Pulmonary artery endothelial cell (primary cell): ENCODE data around the gene SDK2. TPM values are rescaled to one million over a fixed set of nuclear protein-coding genes. Genes with fewer than 3 reads are reported as not detected.
"Not testable (repeated sequence)": the region's sequence is repeated elsewhere in the genome, so short reads cannot be mapped to it uniquely, and the experiment has no call there.

ENCODE experiments used
- DNase-seq: peaks from one replicate; pipeline ENCODE4 v3.0.0-alpha.2; 2011; ENCODE audit warnings: low read depth, low spot score
- total RNA-seq: library from RNA; depleted of rRNA; stranded (reverse); fragments of >200 nt; gene quantifications from 2 replicates; pipeline ENCODE4 v1.2.3, GENCODE V29; 2014

Gene SDK2
- total RNA-seq, 1 donor from 2014 or later: under 0.01 TPM

DNA sequence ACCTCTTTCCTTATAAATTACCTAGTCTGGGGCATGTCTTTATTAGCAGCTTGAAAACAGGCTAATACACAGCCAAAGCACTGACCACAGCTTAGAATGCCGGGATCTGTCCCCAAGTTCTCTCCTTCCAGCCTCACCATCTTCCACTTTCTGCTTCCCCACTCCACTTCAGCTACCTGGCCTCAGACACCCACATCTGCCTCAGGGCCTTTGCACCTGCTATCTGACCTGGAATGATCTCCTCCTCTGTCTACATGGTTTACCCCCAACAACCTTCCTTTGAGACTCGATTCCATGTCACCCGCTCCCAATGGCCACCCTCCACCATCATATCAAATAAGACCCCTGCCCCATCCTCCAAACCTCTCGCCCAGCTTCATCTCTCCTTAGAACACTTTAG lies 179.8 kb downstream of the SDK2 start:
- DNase-seq: no peak

DNA sequence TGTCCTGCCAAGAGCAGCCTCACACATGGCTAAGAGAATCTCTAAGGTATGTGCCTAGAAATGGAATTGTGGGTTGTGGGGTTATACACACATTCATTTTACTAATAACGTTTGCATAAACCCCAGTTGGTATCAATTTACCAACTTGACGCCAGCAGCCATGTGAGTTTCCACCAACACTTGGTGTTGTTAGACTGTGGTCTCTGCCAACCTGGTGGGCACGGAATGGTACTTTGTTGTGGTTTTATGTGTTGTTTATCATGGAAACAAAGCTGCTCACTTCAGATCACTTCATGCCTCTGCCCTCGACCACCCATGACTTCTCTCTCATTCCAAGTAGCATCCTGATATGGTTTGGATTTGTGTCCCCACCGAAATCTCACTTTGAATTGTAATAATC lies 180.4 kb downstream of the SDK2 start:
- no peak for DNase-seq

DNA sequence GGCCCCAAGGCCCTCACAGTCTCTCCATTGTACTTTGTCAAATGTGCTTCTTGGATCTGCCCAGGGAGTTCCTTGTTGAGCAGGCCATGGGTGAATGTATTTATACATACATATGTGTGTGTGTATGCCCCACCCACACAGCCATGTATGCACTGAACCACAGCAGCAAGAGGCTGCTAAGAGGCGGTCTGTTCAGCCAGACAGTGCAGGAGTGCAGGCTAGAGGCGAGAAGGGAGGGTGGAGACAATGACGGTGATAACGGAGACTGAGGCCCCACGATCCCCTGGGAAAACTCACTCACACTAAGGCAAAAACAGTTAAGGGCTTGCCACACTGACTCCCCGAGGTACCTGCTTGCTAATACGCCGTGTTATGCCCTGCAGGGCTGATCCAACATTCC lies 181.4 kb downstream of the SDK2 start:
- DNase-seq: no peak

DNA sequence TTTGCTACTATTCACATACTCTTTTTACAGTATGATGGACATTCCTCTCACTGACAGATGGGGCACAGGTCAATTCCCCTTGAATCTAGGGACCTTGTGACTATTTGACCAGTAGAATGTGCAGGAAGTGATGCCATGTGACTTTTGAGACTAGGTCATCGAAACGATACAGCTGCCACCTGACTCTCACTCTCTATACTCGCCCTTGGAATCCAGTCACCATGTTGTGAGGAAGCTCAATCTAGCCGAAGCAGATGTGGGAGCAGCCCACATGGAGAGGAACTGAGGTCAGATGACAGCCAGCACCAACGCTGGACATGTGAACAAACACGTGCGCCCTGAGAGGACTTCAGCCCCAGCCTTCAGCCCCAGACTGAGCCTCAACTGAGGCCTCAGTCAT lies 184.3 kb downstream of the SDK2 start:
- DNase-seq: no peak

DNA sequence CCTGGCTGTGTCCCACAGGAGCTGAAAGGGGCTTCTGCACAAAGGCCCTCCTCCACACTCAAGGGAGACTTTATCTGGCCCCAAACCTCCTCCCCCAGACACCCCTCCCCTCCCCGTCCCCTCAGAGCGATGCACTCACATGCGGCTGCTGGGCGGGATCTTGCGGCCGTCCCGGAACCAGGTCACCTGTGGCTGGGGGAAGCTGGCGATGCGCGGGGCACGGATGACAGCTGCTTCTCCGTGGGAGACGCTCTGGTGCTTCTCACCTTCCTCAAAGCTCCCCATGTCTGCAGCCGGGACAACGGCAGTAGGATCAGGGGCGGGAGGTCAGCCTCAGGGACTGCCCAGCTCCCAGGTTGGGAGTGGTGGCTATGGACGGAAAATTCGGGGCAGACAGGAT lies 188.5 kb downstream of the SDK2 start:
- no peak for DNase-seq

DNA sequence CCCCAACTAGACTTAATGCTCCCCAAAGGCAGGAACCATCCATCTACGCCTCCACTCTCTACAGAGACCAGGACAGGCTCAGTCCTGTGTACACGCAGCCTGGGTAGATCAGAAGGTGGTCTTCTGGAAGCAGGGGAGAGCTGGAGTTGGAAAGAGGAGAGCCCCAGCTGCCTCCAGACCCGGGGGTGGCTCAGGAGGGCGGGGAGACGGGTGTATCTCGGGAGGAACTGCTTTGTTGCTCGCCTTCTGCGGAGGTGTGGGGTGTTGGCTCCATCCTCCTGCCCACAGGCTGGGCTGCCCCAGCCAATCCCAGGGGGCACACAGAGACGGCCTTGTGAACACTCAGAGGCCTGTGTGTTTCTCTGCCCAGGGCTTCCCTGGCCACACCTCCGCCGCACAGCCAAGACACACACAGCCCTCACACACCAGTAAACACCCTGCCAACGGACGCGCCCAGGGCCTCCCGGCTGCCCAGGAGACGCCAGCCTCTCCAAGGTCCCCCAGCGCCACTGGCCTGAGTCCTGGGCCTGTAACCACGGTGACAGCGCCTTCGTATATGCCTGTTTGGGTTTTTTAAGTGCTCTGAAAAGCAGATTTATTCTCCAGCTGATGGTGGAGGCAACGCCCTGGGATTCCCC lies 189.1 kb downstream of the SDK2 start:
- no peak for DNase-seq

DNA sequence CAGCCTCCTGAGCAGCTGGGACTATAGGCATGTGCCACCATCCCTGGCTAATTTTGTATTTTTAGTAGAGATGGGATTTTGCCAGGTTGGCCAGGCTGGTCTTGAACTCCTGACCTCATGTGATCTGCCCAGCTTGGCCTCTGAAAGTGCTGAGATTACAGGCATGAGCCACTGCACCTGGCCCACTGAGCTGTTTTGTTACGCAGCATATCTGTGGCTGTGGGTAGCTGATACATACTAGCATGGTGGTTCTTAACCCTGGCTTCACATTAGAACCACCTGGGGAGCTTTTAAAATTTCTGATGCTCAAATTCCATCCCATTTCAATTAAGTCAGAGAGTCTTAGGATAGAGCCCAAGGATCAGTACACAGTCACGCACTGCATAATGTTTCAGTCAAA lies 190.8 kb downstream of the SDK2 start:
- DNase-seq: not testable (repeated sequence)

DNA sequence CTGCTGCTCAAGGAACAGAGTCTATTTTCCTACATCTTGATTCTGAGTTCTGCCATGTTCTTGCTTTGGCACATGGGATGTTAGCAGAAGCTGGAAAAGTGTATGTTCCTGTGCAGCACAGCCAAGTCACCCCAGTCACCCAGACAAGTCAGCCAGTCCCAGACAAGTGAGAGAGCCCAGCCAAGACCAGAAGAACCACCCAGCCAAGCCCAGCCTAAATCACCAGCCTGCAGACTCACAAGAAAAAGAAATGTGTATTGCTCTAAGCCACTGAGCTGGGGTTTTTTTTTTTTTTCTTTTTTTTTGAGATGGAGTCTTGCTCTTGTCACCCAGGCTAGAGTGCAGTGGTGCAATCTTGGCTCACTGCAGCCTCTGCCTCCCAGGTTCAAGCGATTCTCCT lies 191.2 kb downstream of the SDK2 start:
- no peak for DNase-seq

DNA sequence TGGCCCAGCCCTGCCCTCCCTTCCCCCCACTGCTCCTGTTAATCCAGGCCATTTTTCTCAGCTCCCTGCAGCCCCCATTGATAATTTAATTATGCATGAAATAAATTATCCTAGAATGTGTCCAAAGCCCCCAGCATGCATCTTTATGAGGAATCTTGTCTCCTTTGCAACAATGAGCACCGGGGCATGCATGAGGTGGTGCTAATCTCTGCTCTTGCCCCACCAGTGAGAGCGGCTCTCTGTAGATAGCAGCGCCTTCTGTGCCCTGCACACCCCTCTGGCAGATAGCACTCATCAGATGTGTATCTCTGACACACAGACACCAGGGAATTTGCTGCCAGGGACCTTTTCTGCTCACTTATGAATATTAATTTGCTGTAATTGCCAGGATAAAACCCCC lies 192.2 kb downstream of the SDK2 start:
- DNase-seq: no peak

DNA sequence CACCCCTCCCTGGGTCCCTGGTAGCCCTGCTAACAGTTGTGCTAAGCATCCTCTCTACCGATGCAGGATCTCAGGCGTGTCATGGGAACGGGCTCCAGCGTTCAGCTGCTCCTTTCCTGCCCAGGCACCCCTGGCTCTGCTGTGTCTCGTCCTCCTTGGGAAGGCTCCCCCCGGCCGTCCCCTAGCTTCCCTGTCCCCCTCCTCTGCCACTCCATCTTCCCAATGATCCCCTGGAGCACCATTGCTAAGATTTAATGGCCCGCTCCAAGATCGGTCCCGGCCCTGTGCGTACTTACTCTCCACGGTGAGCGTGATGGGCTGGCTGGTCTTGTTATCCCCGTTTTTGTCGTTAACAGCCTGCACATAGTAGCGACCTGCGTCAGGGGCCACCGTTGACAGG lies 196.9 kb downstream of the SDK2 start:
- DNase-seq: no peak

DNA sequence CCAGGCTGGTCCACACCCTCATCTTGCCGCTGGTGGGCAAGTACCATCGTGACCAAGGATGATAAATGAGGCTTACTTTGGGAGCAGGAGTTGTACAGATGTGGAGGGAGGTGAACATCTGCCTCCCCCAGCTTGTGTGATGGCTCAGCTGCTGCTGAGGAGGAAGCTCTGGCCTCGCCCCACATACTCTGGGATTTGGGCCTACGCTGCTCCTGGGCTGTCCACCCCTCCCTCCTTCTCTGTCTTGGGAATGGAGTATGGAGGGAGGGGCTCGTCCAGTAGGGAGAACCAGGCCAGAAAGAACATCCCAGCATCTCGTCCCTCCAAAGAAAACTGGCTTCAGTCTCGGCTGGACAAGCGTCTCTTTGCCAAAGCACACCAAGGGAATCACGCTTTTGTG lies 197.6 kb downstream of the SDK2 start:
- no peak for DNase-seq

DNA sequence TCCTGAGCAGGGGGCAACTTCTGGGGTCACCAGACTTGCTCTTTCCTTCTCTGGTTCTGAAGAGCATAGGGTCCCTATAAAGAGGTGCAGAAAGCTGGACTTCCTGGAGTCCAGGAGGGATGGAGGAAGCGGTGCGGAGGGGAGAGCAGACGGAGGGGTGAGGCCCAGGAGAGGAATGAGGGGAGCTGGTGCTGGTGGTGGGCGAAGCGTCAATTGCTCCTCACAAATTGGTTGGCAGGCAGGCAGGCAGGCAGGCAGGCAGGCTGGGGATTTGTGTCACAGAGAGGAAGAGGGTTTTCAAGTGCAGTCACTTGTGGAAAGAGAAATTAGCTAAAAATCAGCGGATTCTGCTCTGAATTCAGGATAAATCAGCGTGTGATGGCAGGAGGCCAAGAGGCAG lies 198.8 kb downstream of the SDK2 start:
- DNase-seq: no peak

DNA sequence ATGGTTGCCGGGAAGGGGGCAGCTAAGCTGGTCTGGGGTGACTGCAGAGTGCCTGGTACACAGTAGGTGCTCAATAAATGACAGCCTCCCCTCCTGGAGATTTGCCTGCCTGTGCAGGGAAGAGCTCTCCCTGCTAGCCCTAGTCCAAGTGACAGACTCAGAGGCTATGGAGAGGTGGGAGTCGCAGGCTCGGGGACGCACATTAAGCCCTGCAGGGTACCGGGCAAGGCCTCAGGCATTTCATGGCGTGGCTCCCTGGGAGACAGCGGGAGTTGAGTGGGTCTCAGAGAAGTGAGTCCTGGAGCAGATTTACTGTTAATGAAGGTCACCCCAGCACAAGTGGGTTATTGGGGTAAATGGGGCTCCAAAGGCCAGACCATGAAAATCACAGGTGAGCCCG lies 200.2 kb downstream of the SDK2 start:
- no peak for DNase-seq

DNA sequence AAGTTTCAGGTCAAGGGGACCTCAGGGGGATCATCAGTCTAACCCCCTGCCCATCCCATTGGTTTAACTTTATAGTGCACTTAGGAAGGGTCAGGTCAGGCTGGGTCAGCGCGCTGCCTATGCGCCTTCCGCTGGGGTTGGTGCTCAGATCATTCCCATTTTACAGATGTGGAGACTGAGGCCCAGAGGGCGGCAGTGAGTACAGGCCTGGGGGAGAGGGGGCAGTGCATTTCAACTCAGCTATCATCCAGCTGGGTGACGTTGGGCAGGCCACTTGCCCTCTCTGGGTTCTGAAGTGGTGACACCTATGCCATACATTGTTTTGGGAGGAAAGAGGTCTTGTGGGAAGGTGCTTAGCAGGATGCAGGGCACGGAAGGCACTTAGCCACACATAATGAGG lies 204.6 kb downstream of the SDK2 start:
- no peak for DNase-seq

DNA sequence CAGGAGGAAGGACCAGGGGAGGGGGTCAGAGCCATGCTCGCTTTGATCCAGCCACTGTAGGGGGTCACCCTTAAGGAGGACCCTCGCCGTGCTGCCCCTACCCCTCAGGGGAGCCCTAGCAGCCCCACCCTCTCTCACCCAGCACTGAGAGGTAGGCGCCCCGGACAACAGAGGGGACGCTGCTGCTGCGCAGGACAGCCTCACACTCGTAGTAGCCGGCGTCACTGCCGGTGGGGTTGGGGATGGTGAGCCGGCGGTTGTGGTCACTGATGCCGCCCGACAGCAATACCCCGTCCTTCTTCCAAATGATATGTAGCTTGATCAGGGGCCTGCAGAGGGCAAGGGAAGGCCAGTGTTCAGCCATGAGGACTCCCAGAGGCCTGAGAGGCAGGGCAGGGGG lies 206.4 kb downstream of the SDK2 start:
- no peak for DNase-seq

DNA sequence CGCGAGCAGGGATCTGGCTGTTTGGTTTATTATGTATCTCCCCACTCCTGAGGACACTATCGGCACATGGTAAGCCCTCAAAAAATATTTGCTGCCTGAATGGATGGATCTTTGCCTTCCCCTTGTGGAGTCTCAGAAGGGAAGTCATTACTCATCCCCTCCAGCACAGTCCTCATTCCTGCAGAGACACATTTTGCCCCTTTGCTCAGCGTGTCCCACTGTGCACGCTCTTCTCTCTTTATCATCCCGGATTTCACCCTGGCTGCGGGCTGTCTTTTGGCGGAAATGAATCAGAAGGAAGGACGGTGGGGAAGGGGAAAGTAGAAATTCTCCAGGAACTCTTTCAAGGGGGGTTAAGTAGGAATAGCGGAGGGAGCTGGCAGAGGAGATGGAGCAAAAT lies 207.3 kb downstream of the SDK2 start:
- no peak for DNase-seq

DNA sequence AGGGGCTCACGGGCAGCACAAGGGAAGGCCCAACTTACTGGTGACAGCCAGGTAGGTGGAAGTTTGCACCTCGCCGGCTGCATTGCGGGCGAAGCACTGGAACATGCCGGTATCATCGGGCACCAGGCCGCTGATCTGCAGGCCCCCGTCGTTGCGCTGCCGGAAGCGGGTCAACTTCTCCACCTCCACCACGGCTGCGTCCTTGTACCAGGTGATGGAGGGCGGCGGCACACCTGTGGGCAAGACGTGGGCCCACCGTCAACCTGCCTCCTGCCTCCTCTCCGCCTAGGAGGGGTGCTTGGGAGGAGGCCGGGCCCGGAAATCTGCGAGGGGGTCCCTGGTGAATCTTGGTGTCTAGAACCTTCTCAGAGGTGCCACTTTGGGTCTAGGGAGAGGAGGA lies 208.8 kb downstream of the SDK2 start:
- DNase-seq: no peak

DNA sequence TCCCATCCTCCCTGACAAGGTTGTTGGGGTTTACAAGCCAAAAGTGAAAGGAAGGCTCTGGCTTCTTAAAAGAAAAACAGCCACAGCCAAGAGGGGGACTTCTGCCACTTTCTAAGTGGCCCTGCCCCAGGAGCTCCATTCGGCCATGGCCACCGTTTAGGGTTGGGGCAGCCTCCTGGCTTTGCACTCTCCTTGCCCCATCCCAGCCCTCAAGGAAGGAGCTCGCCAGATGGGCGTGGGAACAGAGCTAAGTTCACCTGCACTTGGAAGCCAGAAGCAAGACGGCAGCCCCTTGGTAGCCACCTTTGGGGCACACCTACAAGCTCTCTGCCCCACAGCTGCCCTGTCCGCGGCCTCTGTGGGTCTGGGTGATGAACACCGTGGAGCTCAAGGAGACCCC lies 210.1 kb downstream of the SDK2 start:
- no peak for DNase-seq

DNA sequence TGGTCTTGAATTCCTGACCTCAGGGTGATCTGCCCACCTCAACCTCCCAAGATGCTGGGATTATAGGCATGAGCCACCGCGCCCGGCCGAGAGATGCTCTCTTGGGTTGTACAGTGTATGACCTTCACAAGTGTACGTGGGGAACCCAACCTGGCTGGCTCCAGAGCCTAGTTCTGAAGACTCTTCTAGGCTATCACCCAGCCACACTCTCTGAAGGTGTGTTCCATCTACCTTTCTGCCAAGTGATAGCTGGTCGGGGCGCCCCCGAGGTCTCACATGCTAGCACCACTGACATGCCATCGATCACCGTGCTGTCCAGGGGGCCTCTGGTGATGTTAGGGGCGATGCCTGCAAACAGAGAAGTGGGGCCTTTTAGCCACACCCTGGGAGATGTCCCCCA lies 210.7 kb downstream of the SDK2 start:
- no peak for DNase-seq

DNA sequence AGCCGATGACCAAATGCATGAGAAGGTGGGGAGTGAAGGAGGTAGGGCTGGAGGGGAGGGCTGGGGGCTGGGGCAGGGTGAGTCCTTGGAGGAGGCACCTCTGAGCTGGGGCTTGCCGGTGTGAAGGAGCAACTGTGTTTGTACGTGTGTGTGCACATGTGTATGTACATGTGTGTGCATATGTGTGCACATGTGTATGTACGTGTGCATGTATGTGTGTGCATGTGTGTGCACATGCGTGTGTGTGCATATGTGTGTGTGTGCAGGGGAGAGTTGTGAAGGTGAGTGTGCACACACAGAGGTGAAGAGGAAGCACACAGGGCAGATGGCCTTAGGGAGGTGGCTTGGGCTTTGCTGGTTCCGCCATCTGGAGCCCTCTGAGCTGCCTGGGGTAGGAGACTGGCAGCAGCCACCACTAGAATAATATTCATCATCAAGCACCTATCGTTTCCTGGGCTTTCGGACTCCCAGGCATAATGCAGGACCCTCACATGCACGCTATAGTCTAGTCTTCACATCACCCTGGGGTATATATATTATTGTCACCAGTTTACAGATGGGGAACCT lies 211.5 kb downstream of the SDK2 start:
- no peak for DNase-seq

DNA sequence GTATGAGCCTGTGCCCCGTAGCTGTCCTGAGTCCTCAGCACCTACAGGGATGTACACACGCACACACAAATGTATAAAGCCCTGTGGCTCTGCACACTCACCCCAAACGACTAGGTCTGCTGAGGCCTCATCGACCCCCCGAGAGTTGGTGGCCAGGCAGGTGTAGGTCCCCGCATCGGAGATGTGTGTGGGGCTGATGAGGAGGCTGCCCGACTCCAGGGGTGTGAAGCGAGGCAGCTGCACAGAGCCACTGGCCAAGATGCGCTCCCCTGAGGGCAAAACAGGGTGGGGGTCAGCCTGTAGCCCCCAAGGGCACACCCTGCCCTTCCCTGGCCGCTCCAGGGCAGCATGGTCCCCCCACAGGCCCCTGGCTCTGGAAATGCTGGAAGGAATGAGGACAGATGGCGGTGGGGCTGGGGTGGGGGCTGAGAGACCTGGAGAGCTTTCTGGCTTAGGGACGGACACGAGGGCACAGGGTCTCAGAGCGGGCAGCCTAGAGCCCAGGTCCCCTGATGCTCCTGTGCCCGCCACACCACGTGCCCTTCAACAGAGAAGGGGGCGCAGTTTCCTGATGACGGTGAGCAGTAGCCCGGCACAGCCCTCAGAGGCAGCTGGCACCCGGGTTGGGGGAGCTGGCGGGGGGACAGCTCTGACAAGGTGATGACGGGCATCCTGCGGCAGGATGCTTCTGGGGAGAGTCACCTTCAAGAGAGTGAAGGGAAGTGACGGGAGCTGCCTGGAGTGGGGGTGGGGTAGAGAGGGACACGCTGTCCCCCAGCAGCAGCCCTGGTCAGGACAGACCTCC lies 212.6 kb downstream of the SDK2 start:
- DNase-seq: no peak

DNA sequence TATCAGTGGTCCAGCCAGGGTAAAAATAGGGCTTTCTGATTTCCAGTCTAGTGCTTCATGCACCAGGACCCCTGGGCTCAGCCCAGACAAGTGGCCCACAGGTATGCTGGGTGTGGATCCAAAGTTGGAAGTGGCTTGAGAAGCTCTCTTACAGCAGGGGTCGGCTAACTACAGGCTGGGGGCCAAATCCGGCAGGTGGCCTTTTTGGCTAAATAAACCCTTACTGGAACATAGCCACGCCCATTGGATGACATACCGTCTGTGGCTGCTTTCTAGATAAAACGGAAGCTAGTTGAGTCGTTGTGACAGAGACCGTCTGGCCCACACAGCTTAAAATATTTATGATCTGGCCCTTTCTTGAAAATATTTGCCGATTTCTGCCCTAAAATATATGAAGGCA lies 213.4 kb downstream of the SDK2 start:
- DNase-seq: no peak

DNA sequence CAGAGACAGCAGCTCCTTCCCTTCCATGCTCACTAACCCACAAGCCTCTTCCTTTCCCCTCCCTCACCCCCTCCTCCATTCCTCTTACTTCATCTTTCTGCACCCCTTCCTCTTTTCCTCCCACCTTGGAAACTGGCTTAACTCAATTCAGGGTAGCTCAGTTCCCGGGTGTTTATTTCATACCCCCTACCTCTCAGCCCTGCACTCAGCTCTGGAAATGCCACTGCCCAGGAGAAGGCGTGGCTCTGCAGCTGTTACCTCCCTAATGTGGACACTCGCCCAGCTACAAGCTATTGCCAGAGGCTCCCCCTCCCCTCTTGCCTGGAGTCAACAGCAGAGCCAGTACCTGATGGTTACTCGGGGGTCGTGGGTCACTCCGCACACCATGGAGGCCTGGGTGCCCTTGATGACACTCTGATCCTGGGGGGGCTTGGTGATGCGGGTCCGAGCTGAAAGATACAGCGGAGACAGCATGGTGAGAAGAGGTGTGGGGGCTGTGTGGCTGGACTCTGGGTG lies 214.0 kb downstream of the SDK2 start:
- DNase-seq: no peak
